KOPT-K1 (cell line): Measurements from ENCODE around the gene KCNQ2.

ENCODE experiments used
- H3K27ac ChIP-seq: fragments of 200-600 bp; sonication (generic); 2 replicates; pipeline ENCODE4 v1.5.1; 2016; ENCODE audit warnings: antibody characterized with exemption, mild to moderate bottlenecking, low read depth, low read length; ENCODE audit not compliant: poor library complexity, severe bottlenecking
- H3K36me3 ChIP-seq: fragments of 200-600 bp; sonication (generic); 2 replicates; pipeline ENCODE4 v1.5.1; 2017; ENCODE audit warnings: antibody characterized with exemption, mild to moderate bottlenecking, low read length, moderate library complexity; ENCODE audit not compliant: insufficient read depth
- H3K9me3 ChIP-seq: fragments of 200-600 bp; sonication (generic); 2 replicates; pipeline ENCODE4 v1.5.1; 2017; ENCODE audit warnings: antibody characterized with exemption, low read length, mild to moderate bottlenecking; ENCODE audit not compliant: insufficient read depth, poor library complexity, severe bottlenecking

Gene KCNQ2

GRCh38 chr20:63422653-63423052, 49.8 kb downstream of the KCNQ2 start:
- no peaks in the 10 kb centered on the region for H3K9me3 ChIP-seq
- no peak overlapping the region for H3K27ac ChIP-seq

GRCh38 chr20:63421913-63422312, 50.5 kb downstream of the KCNQ2 start:
- Histone ChIP-seq H3K36me3 (no peaks in the 10 kb centered on the region), H3K9me3 (no peaks in the 10 kb centered on the region), H3K27ac (no peak overlapping the region)

More at GRCh38 chr20:63422653-63423052, 49.8 kb downstream of the KCNQ2 start:
- no peaks in the 10 kb centered on the region for H3K36me3 ChIP-seq

- Histone ChIP-seq H3K36me3 (no peaks in the 10 kb centered on the region), H3K9me3 (no peaks in the 10 kb centered on the region), H3K27ac (no peak overlapping the region)
Measured at GRCh38 chr20:63421094-63421692, 51.3 kb downstream of the KCNQ2 start.

GRCh38 chr20:63420359-63421093, 51.9 kb downstream of the KCNQ2 start:
- no peaks in the 10 kb centered on the region for H3K9me3 ChIP-seq
- no peaks in the 10 kb centered on the region for H3K36me3 ChIP-seq
- no peak overlapping the region for H3K27ac ChIP-seq

GRCh38 chr20:63419299-63419698, 53.2 kb downstream of the KCNQ2 start:
- no peaks in the 10 kb centered on the region for H3K9me3 ChIP-seq
- H3K36me3 ChIP-seq: no peaks in the 10 kb centered on the region
- H3K27ac ChIP-seq: no peak overlapping the region

GRCh38 chr20:63418617-63419016, 53.8 kb downstream of the KCNQ2 start:
- Histone ChIP-seq H3K9me3 (no peaks in the 10 kb centered on the region), H3K36me3 (no peaks in the 10 kb centered on the region), H3K27ac (no peak overlapping the region)

- H3K27ac ChIP-seq: no peak overlapping the region
- no peaks in the 10 kb centered on the region for H3K36me3 ChIP-seq
- no peaks in the 10 kb centered on the region for H3K9me3 ChIP-seq
Measured at GRCh38 chr20:63417738-63418120, 54.7 kb downstream of the KCNQ2 start.

GRCh38 chr20:63417097-63417737, 55.2 kb downstream of the KCNQ2 start:
- no peaks in the 10 kb centered on the region for H3K9me3 ChIP-seq
- no peak overlapping the region for H3K27ac ChIP-seq
- H3K36me3 ChIP-seq: no peaks in the 10 kb centered on the region

GRCh38 chr20:63416631-63417030, 55.8 kb downstream of the KCNQ2 start:
- Histone ChIP-seq H3K9me3 (no peaks in the 10 kb centered on the region), H3K27ac (no peak overlapping the region), H3K36me3 (no peaks in the 10 kb centered on the region)

- H3K27ac ChIP-seq: no peak overlapping the region
- H3K9me3 ChIP-seq: no peaks in the 10 kb centered on the region
- H3K36me3 ChIP-seq: no peaks in the 10 kb centered on the region
Measured at GRCh38 chr20:63415647-63416391, 56.6 kb downstream of the KCNQ2 start.

GRCh38 chr20:63414720-63415430, 57.6 kb downstream of the KCNQ2 start:
- no peaks in the 10 kb centered on the region for H3K36me3 ChIP-seq

GRCh38 chr20:63413963-63414684, 58.3 kb downstream of the KCNQ2 start:
- Histone ChIP-seq H3K27ac (no peak overlapping the region), H3K36me3 (no peaks in the 10 kb centered on the region), H3K9me3 (no peaks in the 10 kb centered on the region)

More at GRCh38 chr20:63414720-63415430, 57.6 kb downstream of the KCNQ2 start:
- no peak overlapping the region for H3K27ac ChIP-seq
- H3K9me3 ChIP-seq: no peaks in the 10 kb centered on the region

GRCh38 chr20:63413323-63413722, 59.1 kb downstream of the KCNQ2 start:
- no peaks in the 10 kb centered on the region for H3K36me3 ChIP-seq
- no peak overlapping the region for H3K27ac ChIP-seq
- no peaks in the 10 kb centered on the region for H3K9me3 ChIP-seq

- Histone ChIP-seq H3K36me3 (no peaks in the 10 kb centered on the region), H3K27ac (no peak overlapping the region), H3K9me3 (no peaks in the 10 kb centered on the region)
Measured at GRCh38 chr20:63412889-63413288, 59.6 kb downstream of the KCNQ2 start.
